ENCODE results near the gene EEPD1. TPM values are rescaled to one million over a fixed set of nuclear protein-coding genes. Genes with fewer than 3 reads are reported as not detected.

The EEPD1 gene
- total RNA-seq, 1 donor from 2014 or later = 0.64 TPM

DNA sequence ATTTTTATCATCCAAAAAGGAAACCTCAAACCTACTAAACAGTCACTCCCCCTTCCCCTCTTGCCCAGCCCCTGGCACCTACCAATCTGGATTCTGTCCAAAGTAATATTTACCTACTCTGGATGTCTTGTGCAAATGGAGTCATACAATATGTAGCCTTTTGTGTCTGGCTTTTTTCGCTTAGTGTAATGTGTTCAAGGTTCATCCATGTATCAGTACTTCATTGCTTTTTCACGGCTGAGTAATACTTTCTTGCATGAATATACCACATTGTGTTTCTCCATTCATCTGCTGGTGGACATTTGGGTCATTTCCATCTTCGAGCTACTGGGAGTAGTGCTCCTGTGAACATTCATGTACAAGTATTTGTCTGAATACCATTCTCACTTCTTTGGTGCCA, 113.6 kb downstream of the EEPD1 start:
- POLR2A ChIA-PET = no interaction called here
- TF ChIP-seq, protein P1, sequence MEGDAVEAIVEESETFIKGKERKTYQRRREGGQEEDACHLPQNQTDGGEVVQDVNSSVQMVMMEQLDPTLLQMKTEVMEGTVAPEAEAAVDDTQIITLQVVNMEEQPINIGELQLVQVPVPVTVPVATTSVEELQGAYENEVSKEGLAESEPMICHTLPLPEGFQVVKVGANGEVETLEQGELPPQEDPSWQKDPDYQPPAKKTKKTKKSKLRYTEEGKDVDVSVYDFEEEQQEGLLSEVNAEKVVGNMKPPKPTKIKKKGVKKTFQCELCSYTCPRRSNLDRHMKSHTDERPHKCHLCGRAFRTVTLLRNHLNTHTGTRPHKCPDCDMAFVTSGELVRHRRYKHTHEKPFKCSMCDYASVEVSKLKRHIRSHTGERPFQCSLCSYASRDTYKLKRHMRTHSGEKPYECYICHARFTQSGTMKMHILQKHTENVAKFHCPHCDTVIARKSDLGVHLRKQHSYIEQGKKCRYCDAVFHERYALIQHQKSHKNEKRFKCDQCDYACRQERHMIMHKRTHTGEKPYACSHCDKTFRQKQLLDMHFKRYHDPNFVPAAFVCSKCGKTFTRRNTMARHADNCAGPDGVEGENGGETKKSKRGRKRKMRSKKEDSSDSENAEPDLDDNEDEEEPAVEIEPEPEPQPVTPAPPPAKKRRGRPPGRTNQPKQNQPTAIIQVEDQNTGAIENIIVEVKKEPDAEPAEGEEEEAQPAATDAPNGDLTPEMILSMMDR (IDR thresholded peaks at IDR 0.05) = no peak
- H3K4me1 Mint-ChIP-seq = peaks cover 20% of the 10 kb centered on the region
- CTCF ChIA-PET = no interaction called here
- no peaks in the 10 kb centered on the region for H3K36me3 Mint-ChIP-seq (ENCODE audit: low read depth)
- intact Hi-C loops (cut with micrococcal nuclease) = no loop called here
- H3K4me3 Mint-ChIP-seq = no peak overlapping the region
- ATAC-seq (ENCODE audit: low read depth) = no peak
- H3K27me3 Mint-ChIP-seq = peaks cover 2% of the 10 kb centered on the region
- H3K9me3 Mint-ChIP-seq = no peaks in the 10 kb centered on the region
- no peak overlapping the region for H3K27ac Mint-ChIP-seq
- DNase-seq = no peak

DNA sequence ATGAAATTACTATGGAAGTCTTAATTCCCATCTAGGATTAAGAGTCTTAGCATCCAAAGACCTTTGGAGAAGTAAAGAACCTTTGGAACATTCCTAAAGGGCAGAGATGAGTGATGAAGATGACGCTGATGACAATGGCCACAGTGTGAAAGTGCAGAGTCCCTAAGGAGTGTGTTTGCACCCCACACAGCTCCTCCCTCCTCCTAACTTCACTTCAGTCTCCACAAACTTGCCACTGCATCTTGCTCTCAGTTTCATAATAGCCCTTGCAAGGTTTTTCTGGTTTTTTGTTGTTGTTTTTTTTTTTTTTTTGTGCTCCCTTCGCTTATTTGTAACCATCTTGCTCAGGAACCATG, 119.1 kb downstream of the EEPD1 start:
- intact Hi-C loops (cut with micrococcal nuclease) = no loop called here
- ChIA-PET CTCF (no interaction called here), POLR2A (no interaction called here)
- H3K27ac Mint-ChIP-seq = no peak overlapping the region
- H3K4me3 Mint-ChIP-seq = no peak overlapping the region
- no peaks in the 10 kb centered on the region for H3K36me3 Mint-ChIP-seq (ENCODE audit: low read depth)
- peaks cover 2% of the 10 kb centered on the region for H3K27me3 Mint-ChIP-seq
- ATAC-seq (ENCODE audit: low read depth) = no peak
- TF ChIP-seq, protein P1 (IDR thresholded peaks at IDR 0.05) = no peak
- H3K4me1 Mint-ChIP-seq = no peaks in the 10 kb centered on the region
- no peak for DNase-seq
- H3K9me3 Mint-ChIP-seq = no peaks in the 10 kb centered on the region

DNA sequence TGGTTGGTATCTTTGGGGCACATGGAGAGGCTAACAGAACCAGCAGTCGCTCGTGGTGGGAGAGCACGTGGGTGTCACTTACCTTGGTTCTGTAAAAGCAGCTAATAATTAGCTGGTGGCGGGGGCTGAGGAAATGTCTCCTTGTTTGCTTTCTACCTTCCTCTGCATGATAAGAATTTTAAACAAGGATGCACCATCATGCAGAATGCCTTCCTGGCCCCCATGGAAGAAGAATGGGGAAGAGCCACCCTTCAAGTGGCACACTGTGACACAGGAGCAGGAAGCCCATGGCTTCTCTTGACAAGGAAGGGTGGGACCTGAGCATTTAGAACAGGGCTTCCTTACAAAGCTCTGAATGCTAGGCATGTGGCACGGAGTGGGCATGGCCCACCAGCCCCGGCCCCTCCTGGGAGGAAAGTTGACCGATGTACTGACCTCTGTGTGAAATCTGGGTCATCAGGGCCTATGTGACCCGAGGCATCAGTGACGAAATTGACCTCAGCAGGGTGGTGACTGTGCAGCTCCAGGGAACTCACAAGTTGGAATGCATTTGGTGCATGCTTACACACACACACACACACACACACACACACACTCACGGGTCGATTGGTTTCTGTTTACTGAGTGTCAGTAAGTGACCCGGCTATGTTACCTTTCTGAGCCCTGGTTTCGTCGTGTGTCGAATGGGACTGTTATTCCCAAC, 119.7 kb downstream of the EEPD1 start:
- no peak for ATAC-seq (ENCODE audit: low read depth)
- CTCF ChIA-PET = no interaction called here
- Mint-ChIP-seq H3K27ac (no peak overlapping the region), H3K4me1 (no peaks in the 10 kb centered on the region), H3K27me3 (peaks cover 4% of the 10 kb centered on the region), H3K9me3 (no peaks in the 10 kb centered on the region), H3K36me3 (ENCODE audit: low read depth) (no peaks in the 10 kb centered on the region), H3K4me3 (no peak overlapping the region)
- POLR2A ChIA-PET = no interaction called here
- TF ChIP-seq, protein P1 (IDR thresholded peaks at IDR 0.05) = no peak
- DNase-seq = no peak
- intact Hi-C loops (cut with micrococcal nuclease) = no loop called here

DNA sequence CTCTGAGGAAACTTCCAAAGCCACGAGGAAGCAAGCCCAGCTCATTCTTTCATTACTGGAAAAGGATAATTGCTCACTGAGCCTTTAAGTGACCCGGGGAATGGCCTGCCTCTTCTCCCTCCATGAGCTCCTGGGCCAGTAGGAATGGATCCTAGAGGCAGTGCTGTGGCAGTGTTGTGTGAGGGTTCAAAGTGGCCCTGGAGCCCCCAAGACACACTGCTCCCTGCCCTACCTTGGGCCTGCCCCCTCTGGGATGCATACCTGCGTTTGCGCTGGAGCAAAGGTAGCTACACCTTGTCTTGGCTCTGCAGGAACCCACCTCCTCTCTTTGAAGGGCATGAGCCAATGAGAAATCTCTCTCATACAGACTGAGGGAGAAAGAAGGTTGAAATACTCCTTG, 120.8 kb downstream of the EEPD1 start:
- H3K4me3 Mint-ChIP-seq = no peak overlapping the region

DNA sequence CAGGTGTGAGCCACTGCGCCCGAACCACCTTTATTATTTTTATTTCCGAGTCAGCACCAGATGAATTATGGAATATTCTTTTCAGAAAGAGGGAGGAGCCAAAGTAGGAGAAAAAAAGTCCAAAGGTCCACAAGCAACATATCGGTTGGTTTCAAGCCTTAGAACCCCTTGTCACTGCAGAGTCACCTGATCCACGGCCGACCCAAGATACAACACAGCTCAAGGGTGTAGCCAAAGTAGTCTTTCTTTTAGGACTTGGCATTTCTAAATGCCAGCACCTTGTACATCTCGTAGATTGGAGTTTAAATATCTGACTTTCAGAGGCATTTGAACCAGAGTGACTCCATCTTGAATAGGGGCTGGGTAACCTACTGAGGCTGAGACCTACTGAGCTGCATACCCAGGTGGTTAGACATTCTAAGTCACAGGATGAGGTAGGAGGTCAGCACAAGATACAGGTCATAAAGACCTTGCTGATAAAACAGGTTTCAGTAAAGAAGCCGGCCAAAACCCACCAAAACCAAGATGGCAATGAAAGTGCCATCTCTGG, 122.8 kb downstream of the EEPD1 start:
- Mint-ChIP-seq H3K9me3 (no peaks in the 10 kb centered on the region), H3K27ac (no peak overlapping the region), H3K36me3 (ENCODE audit: low read depth) (no peaks in the 10 kb centered on the region), H3K27me3 (peaks cover 14% of the 10 kb centered on the region), H3K4me3 (no peak overlapping the region), H3K4me1 (peaks cover 3% of the 10 kb centered on the region)
- ChIA-PET POLR2A (no interaction called here), CTCF (interaction anchor here (1.1 kb wide), 1 partner anchor 290 kb away, joined by 3 read pairs; no protein-coding TSS in a partner anchor)
- no peak for ATAC-seq (ENCODE audit: low read depth)
- no peak for DNase-seq
- intact Hi-C loops (cut with micrococcal nuclease) = no loop called here
- TF ChIP-seq, protein P1 (IDR thresholded peaks at IDR 0.05) = no peak

More for the DNA sequence above, 120.8 kb downstream of the EEPD1 start:
- ATAC-seq (ENCODE audit: low read depth) = no peak
- no peak overlapping the region for H3K27ac Mint-ChIP-seq
- CTCF ChIA-PET = no interaction called here
- POLR2A ChIA-PET = no interaction called here
- no peaks in the 10 kb centered on the region for H3K4me1 Mint-ChIP-seq
- no peak for DNase-seq
- no peaks in the 10 kb centered on the region for H3K36me3 Mint-ChIP-seq (ENCODE audit: low read depth)
- intact Hi-C loops (cut with micrococcal nuclease) = no loop called here
- no peaks in the 10 kb centered on the region for H3K9me3 Mint-ChIP-seq
- TF ChIP-seq, protein P1 (IDR thresholded peaks at IDR 0.05) = no peak
- peaks cover 5% of the 10 kb centered on the region for H3K27me3 Mint-ChIP-seq
